ENCODE data around the gene NKX6-2.
"Not testable (repeated sequence)": the region's sequence is repeated elsewhere in the genome, so short reads cannot be mapped to it uniquely, and the experiment has no call there.

The NKX6-2 gene

DNA sequence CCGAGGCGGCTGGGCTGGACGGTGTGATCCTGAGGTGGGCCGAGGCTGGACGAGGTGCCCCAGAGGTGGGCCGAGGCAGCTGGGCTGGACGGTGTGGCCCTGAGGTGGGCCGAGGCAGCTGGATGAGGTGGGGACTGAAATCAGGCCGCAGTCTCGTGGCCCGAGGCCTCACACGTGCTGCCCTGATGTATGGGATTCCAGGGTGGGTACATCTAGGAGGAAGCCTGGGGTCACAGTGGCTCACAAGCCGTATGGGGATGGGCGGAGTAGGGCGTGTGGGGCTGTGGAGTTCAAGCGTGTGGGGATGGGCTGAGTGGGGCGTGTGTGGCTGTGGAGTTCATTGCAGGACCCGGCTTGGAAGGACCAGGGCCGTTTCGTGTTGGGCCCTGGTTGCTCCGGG lies 12.5 kb upstream of the NKX6-2 start:
- CTCF ChIA-PET, result no interaction called here
- POLR2A ChIA-PET, result no interaction called here
- DNase-seq (ENCODE audit: extremely low spot score), result no peak
- TF ChIP-seq, protein P1, sequence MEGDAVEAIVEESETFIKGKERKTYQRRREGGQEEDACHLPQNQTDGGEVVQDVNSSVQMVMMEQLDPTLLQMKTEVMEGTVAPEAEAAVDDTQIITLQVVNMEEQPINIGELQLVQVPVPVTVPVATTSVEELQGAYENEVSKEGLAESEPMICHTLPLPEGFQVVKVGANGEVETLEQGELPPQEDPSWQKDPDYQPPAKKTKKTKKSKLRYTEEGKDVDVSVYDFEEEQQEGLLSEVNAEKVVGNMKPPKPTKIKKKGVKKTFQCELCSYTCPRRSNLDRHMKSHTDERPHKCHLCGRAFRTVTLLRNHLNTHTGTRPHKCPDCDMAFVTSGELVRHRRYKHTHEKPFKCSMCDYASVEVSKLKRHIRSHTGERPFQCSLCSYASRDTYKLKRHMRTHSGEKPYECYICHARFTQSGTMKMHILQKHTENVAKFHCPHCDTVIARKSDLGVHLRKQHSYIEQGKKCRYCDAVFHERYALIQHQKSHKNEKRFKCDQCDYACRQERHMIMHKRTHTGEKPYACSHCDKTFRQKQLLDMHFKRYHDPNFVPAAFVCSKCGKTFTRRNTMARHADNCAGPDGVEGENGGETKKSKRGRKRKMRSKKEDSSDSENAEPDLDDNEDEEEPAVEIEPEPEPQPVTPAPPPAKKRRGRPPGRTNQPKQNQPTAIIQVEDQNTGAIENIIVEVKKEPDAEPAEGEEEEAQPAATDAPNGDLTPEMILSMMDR (IDR thresholded peaks at IDR 0.05; ENCODE audit: control extremely low read depth, extremely low read depth, low read depth, missing control alignments), result no peak

DNA sequence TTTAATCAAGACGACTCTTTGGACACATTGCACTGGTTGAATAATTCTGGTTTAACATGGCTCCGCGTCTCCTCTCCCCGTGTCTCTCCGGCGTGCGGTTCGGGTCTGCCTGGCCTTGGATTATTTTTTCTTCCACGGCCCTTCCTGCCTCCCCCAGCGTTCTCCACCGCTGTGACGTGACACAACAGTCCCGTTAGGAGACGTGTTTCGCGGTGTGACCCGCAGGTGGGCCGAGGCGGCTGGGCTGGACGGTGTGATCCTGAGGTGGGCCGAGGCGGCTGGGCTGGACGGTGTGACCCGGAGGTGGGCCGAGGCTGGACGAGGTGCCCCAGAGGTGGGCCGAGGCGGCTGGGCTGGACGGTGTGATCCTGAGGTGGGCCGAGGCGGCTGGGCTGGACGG lies 12.0 kb upstream of the NKX6-2 start:
- DNase-seq (ENCODE audit: extremely low spot score); CTCF ChIA-PET; POLR2A ChIA-PET: not testable (repeated sequence)

DNA sequence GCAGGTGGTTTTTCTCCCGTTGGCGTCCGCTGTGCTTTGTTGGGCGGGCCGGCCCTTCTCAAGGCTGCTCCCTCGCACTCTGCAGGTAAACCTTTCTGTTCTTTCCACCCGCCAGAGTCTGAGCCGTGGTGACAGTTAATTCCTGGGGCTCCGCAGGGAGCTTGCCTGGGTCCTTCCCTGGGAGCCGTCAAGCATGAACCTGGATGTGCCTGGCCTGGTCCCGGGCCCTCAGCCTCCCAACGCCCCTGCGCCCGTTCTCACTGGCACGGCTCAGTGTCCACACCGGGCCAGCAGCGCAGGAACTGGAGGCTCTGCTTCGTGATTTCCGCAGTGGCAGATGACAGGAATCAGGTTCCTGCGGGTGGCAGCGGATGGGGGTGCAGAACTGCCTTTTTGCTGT lies 10.9 kb upstream of the NKX6-2 start:
- TF ChIP-seq, protein P1 (IDR thresholded peaks at IDR 0.05; ENCODE audit: control extremely low read depth, extremely low read depth, low read depth, missing control alignments), result no peak
- ChIA-PET POLR2A (no interaction called here), CTCF (no interaction called here)
- DNase-seq (ENCODE audit: extremely low spot score), result no peak

DNA sequence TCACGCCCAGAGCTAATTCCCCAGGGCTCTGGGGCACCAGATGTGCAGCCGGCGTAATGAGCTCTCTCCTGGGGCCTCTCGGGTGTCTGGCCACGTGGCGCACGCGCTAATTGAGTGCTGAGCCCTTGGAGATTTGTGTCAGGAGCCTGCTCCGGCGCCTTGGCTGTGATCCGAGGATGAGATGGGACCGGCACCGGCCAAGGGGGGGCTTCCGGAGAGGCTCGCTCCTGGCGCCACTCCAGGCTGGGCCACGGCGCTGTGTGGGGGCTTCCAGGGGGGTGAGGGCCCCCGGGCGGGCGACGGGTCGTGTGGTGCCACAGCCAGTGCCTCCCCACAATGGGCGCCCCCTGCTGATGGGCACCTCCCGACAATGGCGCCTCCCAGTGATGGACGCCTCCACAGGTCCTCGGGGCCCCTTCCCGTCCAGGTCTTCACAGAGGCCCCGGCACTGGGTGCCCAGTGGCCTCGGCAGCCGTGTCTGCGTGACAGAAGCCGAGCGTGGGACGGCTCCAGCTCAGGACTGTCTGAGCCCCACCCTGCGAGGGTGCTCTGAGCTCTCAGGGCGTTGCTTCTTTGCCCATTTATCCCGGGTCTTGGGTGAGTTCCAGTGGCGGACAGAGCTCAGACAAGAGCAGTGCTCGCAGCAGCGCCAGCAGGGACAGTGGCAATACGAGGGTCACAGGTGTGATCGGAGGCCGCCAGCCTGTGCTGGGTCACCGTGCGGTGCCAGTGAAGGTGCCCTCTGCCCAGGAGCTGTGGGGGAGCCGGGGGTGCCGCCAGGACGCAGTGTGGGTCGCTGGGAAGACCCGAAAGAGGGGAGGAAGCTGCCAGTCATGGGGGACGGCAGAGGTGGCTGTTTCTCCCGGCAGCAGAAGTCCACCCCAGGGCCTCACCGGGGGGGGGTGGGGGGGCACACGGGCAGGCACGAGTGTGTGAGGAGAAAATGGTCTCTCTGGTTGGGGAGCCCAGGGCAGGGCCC lies 8.2 kb upstream of the NKX6-2 start:
- POLR2A ChIA-PET, result no interaction called here

DNA sequence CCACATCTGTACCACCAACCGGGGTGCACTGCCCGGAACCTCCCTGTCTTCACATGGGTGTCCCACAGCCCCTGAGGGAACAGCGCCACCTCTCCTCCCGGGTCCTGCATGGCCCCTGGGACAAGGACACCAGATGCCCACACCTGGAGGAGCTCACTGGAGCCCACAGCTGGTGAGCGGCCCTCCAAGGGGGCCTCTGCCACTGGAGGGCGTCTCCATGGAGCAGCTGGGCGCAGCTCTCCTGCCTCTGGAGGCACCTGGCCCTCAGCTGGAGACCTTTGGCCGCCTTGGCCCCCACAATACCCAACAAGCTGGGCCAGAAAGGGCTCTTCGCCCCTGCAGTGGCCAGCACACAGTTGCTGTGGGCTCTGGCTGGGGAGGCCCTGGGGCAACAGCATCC lies 7.3 kb upstream of the NKX6-2 start:
- TF ChIP-seq, protein P1 (IDR thresholded peaks at IDR 0.05; ENCODE audit: control extremely low read depth, extremely low read depth, low read depth, missing control alignments), result no peak
- ChIA-PET POLR2A (no interaction called here), CTCF (no interaction called here)
- DNase-seq (ENCODE audit: extremely low spot score), result no peak

More for the DNA sequence above, 8.2 kb upstream of the NKX6-2 start:
- CTCF ChIA-PET, result no interaction called here
- DNase-seq (ENCODE audit: extremely low spot score), result no peak
- TF ChIP-seq, protein P1 (IDR thresholded peaks at IDR 0.05; ENCODE audit: control extremely low read depth, extremely low read depth, low read depth, missing control alignments), result no peak

DNA sequence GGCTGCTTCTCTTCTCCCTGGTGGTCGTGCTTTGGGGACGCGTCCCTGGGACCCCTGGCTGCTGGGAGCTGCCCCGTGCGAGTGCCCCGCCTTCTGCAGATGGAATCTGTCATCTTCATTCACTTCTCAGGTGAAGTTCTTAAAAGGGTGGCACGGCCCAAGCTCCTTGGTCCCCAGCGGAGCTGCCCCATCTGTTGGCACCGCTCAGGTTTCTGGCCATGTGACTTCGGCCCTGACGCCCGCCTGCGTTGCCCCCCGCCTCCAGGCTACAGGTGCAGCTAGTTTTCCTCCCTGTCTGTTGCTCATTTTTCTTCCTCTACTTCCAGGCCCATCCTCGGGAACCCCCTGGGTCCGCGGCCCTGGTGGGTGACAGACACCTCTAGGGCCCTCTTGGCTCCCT lies 6.8 kb upstream of the NKX6-2 start:
- ChIA-PET CTCF (no interaction called here), POLR2A (no interaction called here)
- TF ChIP-seq, protein P1 (IDR thresholded peaks at IDR 0.05; ENCODE audit: control extremely low read depth, extremely low read depth, low read depth, missing control alignments), result no peak
- DNase-seq (ENCODE audit: extremely low spot score), result no peak

DNA sequence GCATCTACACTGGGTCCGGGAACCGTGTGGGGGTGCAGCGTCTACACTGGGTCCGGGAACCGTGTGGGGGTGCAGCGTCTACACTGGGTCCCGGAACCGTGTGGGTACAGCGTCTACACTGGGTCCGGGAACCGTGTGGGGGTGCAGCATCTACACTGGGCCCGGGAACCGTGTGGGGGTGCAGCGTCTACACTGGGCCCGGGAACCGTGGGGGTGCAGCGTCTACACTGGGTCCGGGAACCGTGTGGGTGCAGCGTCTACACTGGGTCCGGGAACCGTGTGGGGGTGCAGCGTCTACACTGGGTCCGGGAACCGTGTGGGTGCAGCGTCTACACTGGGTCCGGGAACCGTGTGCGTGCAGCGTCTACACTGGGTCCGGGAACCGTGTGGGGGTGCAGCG lies 6.2 kb upstream of the NKX6-2 start:
- POLR2A ChIA-PET; DNase-seq (ENCODE audit: extremely low spot score): not testable (repeated sequence)

More for the DNA sequence above, 6.2 kb upstream of the NKX6-2 start:
- CTCF ChIA-PET, result not testable (repeated sequence)

Measured in GM10248 (cell line).